MM.1S (cell line): Measurements from ENCODE around the gene HHIP.

ENCODE experiments used
- DNase-seq: peaks from one replicate; pipeline ENCODE4 v3.0.0-alpha.2; 2015
- H2AFZ ChIP-seq: fragments of 300-600 bp; sonication (generic); 2 replicates; pipeline ENCODE4 v1.6.0; 2016; ENCODE audit warnings: antibody characterized with exemption, low read length
- H3F3A ChIP-seq: fragments of 300-600 bp; sonication (generic); 2 replicates; pipeline ENCODE4 v1.6.1; 2016; ENCODE audit warnings: mild to moderate bottlenecking, antibody characterized with exemption, low read length, moderate library complexity, mixed read lengths; ENCODE audit not compliant: insufficient read depth
- H3K27ac ChIP-seq: fragments of 300-600 bp; sonication (generic); 2 replicates; pipeline ENCODE4 v1.5.1; 2016; ENCODE audit warnings: mild to moderate bottlenecking, low read length
- H3K27me3 ChIP-seq: fragments of 300-600 bp; sonication (generic); replicated peaks from 2 replicates; pipeline ENCODE4 v1.6.0; 2016; ENCODE audit warnings: low read length; ENCODE audit not compliant: insufficient read depth
- H3K36me3 ChIP-seq: fragments of 300-600 bp; sonication (generic); replicated peaks from 2 replicates; pipeline ENCODE4 v1.6.1; 2016; ENCODE audit warnings: mild to moderate bottlenecking, low read length, mixed read lengths; ENCODE audit not compliant: insufficient read depth
- H3K4me1 ChIP-seq: fragments of 300-600 bp; sonication (generic); 2 replicates; pipeline ENCODE4 v1.6.1; 2016; ENCODE audit warnings: low read length, mixed read lengths
- H3K4me2 ChIP-seq: fragments of 300-600 bp; sonication (generic); 2 replicates; pipeline ENCODE4 v1.6.0; 2016; ENCODE audit warnings: low read depth, low read length
- H3K4me3 ChIP-seq: fragments of 300-600 bp; sonication (generic); 2 replicates; pipeline ENCODE4 v1.5.1; 2016; ENCODE audit warnings: low read length, mixed read lengths
- H3K79me2 ChIP-seq: fragments of 300-600 bp; sonication (generic); 2 replicates; pipeline ENCODE4 v1.6.1; 2016; ENCODE audit warnings: mixed run types, low read length, mixed read lengths
- H3K9ac ChIP-seq: fragments of 300-600 bp; sonication (generic); 2 replicates; pipeline ENCODE4 v1.6.1; 2016; ENCODE audit warnings: low read length, mixed read lengths
- H3K9me2 ChIP-seq: fragments of 300-600 bp; sonication (generic); replicated peaks from 2 replicates; pipeline ENCODE4 v1.6.1; 2016; ENCODE audit warnings: mild to moderate bottlenecking, low read length, mixed read lengths; ENCODE audit not compliant: insufficient read depth
- H3K9me3 ChIP-seq: fragments of 300-600 bp; sonication (generic); replicated peaks from 2 replicates; pipeline ENCODE4 v1.6.1; 2016; ENCODE audit warnings: mild to moderate bottlenecking, low read length, mixed read lengths; ENCODE audit not compliant: insufficient read depth
- H4K20me1 ChIP-seq: fragments of 300-600 bp; sonication (generic); 2 replicates; pipeline ENCODE4 v1.6.1; 2016; ENCODE audit warnings: mild to moderate bottlenecking, low read length, moderate library complexity, mixed read lengths; ENCODE audit not compliant: insufficient read depth
- EZH2 ChIP-seq: fragments of 300-600 bp; sonication (generic); optimal IDR thresholded peaks from 2 replicates; pipeline ENCODE3; 2017; ENCODE audit warnings: low read depth, mild to moderate bottlenecking, antibody characterized with exemption, low read length, mixed read lengths
- EZH2phosphoT487 ChIP-seq: fragments of 300-600 bp; sonication (generic); IDR thresholded peaks from 2 replicates; pipeline ENCODE4 v1.6.1; 2018; ENCODE audit warnings: antibody characterized with exemption, low read length
- TF ChIP-seq, protein P1 (sequence below): fragments of 300-600 bp; sonication (generic); IDR thresholded peaks from 2 replicates; pipeline ENCODE4 v1.5.1; 2016; ENCODE audit warnings: antibody characterized with exemption, low read length, mixed read lengths

HHIP gene

DNA sequence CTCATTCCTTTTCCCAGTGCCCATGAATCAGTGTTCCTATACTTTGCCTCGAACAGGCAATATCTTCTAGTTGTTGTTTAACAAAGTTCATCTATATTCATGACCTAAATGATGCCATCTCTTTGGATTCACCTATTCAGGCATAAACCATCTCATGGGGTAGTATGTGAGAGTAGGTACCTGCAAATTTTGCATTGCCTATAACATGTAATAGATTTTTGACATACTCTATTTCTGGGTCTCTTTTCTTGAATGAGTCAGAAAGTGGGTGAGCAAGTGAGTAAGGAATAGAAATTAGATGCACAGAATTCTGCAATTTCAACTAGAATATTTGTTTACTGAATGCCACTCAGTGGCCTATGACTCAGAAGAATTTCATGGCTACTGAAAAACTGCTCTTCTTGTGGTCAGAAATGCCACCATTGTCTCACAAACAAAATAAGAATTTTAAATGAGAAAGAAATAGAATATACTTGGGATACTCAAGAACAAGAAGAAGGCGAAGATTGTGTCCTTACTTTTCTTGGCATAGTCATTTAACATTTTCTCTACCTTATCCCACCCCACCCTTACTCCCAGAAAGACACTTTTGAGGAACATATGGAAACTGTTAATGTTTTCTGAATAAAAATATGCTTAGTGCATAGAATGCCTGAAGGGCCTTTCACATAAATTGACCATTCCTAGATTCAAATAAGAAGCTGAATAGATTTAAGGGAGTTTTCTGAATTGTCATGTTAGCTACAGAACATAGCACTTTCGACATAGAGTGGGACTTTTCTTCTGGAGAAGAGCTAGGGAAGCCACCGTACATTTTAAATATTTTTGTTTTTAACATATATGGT is 86.8 kb downstream of the HHIP start:
- no peaks in the 10 kb centered on the region for H3K9me2 ChIP-seq
- no peak overlapping the region for H3K9ac ChIP-seq
- H3K79me2 ChIP-seq, result no peaks in the 10 kb centered on the region
- H3K4me3 ChIP-seq, result no peak overlapping the region
- no peak for DNase-seq
- H3K4me2 ChIP-seq, result no peak overlapping the region
- H3K9me3 ChIP-seq, result no peaks in the 10 kb centered on the region
- no peaks in the 10 kb centered on the region for H4K20me1 ChIP-seq
- H3K36me3 ChIP-seq, result no peaks in the 10 kb centered on the region
- no peak overlapping the region for H3K27ac ChIP-seq
- TF ChIP-seq EZH2phosphoT487 (no peak), EZH2 (no peak)
- TF ChIP-seq, protein P1, sequence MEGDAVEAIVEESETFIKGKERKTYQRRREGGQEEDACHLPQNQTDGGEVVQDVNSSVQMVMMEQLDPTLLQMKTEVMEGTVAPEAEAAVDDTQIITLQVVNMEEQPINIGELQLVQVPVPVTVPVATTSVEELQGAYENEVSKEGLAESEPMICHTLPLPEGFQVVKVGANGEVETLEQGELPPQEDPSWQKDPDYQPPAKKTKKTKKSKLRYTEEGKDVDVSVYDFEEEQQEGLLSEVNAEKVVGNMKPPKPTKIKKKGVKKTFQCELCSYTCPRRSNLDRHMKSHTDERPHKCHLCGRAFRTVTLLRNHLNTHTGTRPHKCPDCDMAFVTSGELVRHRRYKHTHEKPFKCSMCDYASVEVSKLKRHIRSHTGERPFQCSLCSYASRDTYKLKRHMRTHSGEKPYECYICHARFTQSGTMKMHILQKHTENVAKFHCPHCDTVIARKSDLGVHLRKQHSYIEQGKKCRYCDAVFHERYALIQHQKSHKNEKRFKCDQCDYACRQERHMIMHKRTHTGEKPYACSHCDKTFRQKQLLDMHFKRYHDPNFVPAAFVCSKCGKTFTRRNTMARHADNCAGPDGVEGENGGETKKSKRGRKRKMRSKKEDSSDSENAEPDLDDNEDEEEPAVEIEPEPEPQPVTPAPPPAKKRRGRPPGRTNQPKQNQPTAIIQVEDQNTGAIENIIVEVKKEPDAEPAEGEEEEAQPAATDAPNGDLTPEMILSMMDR, result no peak
- no peaks in the 10 kb centered on the region for H3K27me3 ChIP-seq
- H2AFZ ChIP-seq, result no peak overlapping the region
- H3K4me1 ChIP-seq, result no peaks in the 10 kb centered on the region
- H3F3A ChIP-seq, result no peaks in the 10 kb centered on the region

DNA sequence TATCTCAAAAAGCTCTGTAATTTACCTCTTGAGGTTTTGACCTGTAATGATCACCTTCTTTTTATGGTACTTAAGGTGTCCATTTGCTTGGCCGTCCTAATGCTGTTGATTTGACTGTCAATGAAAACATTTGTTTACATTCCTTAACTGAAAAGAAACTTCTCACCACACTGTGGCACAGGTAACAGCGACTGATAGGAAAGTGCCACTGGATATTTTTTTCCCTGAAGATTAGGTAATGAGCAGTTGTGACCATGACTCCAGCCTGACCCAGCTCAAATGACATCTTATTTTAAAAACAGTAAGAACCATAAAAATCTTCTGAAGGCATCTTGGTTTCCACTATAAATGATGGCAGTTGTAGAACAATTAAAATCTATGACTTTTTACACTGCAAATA is 87.6 kb downstream of the HHIP start:
- Histone ChIP-seq H3K9ac (no peak overlapping the region), H3K79me2 (no peaks in the 10 kb centered on the region), H2AFZ (no peak overlapping the region), H3K36me3 (no peaks in the 10 kb centered on the region), H3K9me2 (no peaks in the 10 kb centered on the region), H3K27me3 (no peaks in the 10 kb centered on the region), H3K4me3 (no peak overlapping the region), H3K27ac (no peak overlapping the region), H3F3A (no peaks in the 10 kb centered on the region), H3K9me3 (no peaks in the 10 kb centered on the region), H3K4me1 (no peaks in the 10 kb centered on the region), H4K20me1 (no peaks in the 10 kb centered on the region), H3K4me2 (no peak overlapping the region)
- TF ChIP-seq EZH2phosphoT487 (no peak), EZH2 (no peak)
- TF ChIP-seq, protein P1, result no peak
- DNase-seq, result no peak

GRCh38 chr4:144734522-144734921 is 88.6 kb downstream of the HHIP start:
- no peak overlapping the region for H3K4me2 ChIP-seq
- H3K9ac ChIP-seq, result no peak overlapping the region
- no peaks in the 10 kb centered on the region for H3K9me2 ChIP-seq
- TF ChIP-seq EZH2phosphoT487, result no peak
- TF ChIP-seq, protein P1, result no peak
- TF ChIP-seq EZH2, result no peak
- H4K20me1 ChIP-seq, result no peaks in the 10 kb centered on the region
- no peaks in the 10 kb centered on the region for H3K79me2 ChIP-seq
- no peaks in the 10 kb centered on the region for H3K27me3 ChIP-seq
- no peaks in the 10 kb centered on the region for H3F3A ChIP-seq
- H3K36me3 ChIP-seq, result no peaks in the 10 kb centered on the region
- no peak overlapping the region for H2AFZ ChIP-seq
- H3K9me3 ChIP-seq, result no peaks in the 10 kb centered on the region
- no peaks in the 10 kb centered on the region for H3K4me1 ChIP-seq
- no peak overlapping the region for H3K4me3 ChIP-seq
- H3K27ac ChIP-seq, result no peak overlapping the region
- no peak for DNase-seq
